ENCODE data around the gene FBN2. TPM values are rescaled to one million over a fixed set of nuclear protein-coding genes. Genes with fewer than 3 reads are reported as not detected.
"Not testable (repeated sequence)": the region's sequence is repeated elsewhere in the genome, so short reads cannot be mapped to it uniquely, and the experiment has no call there.

Gene FBN2
- total RNA-seq, 1 experiment from 2014 or later: not detected

GRCh38 chr5:128537221-128537999 lies 635 bp downstream of the FBN2 start:
- no peak for DNase-seq (ENCODE audit: low read depth)
- in situ Hi-C loops (cut with HindIII; ENCODE audit: low pct_unique_long_range_greater_than_20kb, low sequenced_read_pairs): no loop called here

- no peak for DNase-seq (ENCODE audit: low read depth)
- in situ Hi-C loops (cut with HindIII; ENCODE audit: low pct_unique_long_range_greater_than_20kb, low sequenced_read_pairs): no loop called here
These were observed 1.5 kb downstream of the FBN2 start for GRCh38 chr5:128536254-128537220.

- in situ Hi-C loops (cut with HindIII; ENCODE audit: low pct_unique_long_range_greater_than_20kb, low sequenced_read_pairs): no loop called here
- no peak for DNase-seq (ENCODE audit: low read depth)
These were observed 2.8 kb downstream of the FBN2 start for GRCh38 chr5:128535251-128535650.

DNA sequence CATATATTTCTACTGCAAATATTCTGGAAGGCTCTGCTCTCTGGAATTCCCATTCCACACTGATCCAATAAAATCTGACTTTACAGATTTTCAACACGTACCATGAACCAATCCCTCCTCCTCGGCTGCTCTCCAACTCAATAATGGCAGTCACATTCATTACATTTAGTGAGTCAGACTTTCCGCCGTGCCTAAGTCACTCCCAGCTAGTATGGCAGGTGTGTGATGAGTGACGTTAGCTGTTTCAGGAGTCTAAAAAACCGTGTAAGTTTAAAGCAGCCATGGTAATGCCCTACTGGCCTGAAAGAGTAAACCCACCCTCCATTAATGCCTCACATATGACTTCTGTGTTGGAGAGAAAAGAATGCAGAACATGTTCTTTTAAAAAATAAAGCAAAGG lies 3.3 kb downstream of the FBN2 start:
- in situ Hi-C loops (cut with HindIII; ENCODE audit: low pct_unique_long_range_greater_than_20kb, low sequenced_read_pairs): no loop called here
- DNase-seq (ENCODE audit: low read depth): no peak

DNA sequence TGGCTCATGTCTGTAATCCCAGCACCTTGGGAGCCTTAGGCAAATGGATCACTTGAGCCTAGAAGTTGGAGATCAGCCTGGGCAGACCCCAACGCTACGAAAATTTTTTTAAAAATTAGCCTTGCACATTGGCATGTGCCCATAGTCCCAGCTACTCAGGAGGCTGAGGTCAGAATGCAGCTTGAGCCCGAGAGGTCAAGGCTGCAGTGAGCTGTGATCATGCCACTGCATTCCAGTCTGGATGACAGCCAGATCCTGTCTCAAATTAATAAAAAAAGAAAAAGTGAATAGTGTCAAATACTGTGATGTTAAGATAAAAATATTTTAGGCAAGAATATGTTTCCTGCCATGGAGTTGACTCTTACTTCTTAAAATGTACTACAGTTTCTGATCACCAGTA lies 5.3 kb downstream of the FBN2 start:
- no peak for DNase-seq (ENCODE audit: low read depth)
- in situ Hi-C loops (cut with HindIII; ENCODE audit: low pct_unique_long_range_greater_than_20kb, low sequenced_read_pairs): no loop called here

DNA sequence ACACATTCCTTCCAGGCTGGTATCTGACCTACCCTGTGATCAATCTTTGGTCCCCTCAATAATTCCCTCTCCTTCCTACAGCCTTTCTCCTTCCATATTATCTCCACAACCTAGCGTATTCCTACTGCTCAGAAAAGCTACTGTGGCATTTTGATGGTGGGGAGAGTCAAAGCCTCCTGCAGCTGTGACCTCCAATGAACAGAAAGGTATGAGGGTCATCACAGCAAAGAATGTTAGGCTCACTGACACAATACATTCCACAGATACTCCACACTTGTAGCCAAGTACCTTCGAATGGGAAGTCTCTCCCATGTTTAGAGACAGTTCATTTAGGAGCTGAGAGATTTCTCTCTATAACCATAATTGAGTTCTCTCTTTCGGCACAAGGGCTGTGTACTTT lies 5.9 kb downstream of the FBN2 start:
- no peak for DNase-seq (ENCODE audit: low read depth)
- in situ Hi-C loops (cut with HindIII; ENCODE audit: low pct_unique_long_range_greater_than_20kb, low sequenced_read_pairs): no loop called here

DNA sequence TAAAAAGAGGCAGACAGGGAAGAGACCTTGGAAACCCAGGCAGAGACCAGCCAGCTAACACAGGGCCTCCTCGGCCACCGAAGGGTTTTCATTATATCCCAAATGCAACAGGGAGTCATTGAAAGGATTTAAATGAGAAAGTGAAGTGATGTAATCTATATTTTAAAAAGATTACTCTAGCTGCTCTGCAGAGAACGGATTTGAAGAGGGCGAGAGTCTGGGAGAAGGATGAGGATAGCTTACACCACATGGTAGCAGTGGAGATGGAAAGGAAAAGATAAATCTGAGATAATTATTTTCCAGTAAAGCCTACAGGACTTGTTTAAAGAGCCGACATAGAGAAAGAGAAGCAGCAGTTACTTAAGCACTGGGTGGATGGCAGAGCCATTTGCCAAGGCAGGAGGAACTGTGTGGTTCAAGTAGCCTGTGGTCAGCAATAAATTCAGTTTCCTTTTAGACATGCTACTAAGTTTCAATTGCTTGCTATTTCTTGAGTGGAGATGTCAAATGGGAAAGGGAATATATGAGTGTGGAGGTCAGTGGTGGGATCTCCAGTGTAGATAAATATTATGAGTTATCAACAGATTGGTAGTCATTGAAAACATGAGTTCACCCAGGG lies 9.3 kb downstream of the FBN2 start:
- no peak for DNase-seq (ENCODE audit: low read depth)
- in situ Hi-C loops (cut with HindIII; ENCODE audit: low pct_unique_long_range_greater_than_20kb, low sequenced_read_pairs): no loop called here

DNA sequence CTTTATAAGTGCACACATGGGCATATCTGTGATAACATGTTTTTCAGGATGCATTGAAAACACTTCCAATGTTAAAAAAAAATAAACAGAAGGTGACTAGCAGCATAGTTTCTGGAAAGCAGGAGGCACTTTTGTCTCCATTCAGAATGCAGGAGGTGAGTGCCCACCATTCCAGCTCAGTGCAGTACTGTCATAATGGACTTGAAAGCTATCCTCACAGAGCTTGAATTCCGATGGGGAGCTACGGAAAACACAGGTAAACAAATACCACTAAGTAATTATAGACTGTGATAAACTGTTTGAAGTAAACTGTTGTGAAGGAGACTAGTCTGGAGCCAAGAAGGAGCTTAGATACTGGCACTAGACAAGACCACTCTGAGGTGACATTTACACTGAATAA lies 9.9 kb downstream of the FBN2 start:
- no peak for DNase-seq (ENCODE audit: low read depth)
- in situ Hi-C loops (cut with HindIII; ENCODE audit: low pct_unique_long_range_greater_than_20kb, low sequenced_read_pairs): no loop called here

DNA sequence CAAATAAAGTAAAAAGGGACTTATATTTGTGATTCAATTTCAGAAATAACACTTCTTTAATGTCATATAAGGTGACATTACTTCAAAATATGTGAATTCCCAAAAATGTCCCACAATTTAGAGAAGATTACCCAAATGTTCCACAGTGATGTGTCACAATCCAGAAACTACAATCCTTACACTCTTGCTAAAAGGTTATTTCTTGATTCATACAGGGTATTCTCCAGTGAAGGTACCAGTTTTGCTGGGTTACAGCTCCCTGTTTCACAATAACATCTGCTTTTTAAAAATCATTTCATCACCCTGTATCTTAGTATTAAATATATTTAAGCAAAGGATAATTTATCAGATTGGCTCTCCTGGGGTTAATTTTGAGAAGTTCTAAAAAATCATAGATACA lies 11.0 kb downstream of the FBN2 start:
- in situ Hi-C loops (cut with HindIII; ENCODE audit: low pct_unique_long_range_greater_than_20kb, low sequenced_read_pairs): no loop called here
- no peak for DNase-seq (ENCODE audit: low read depth)

DNA sequence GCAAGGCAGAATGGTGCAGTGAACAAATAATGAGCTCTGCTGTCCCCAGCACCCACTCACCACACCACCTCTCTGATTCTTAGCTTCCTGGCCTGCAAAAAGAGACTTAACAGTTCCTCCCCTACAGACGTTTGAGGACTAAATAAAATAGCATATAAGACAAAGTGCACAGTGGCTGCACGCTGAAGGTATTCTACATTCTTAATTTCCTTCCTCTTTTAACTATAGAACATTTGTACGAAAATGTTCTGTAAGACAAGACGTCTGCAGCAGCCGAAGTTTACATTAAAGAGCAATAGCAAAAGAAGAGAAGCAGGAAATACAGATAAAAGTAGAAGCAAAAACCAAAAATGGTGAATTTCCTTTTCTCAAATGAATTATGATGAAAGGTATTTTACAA lies 15.7 kb downstream of the FBN2 start:
- in situ Hi-C loops (cut with HindIII; ENCODE audit: low pct_unique_long_range_greater_than_20kb, low sequenced_read_pairs): no loop called here
- DNase-seq (ENCODE audit: low read depth): no peak

DNA sequence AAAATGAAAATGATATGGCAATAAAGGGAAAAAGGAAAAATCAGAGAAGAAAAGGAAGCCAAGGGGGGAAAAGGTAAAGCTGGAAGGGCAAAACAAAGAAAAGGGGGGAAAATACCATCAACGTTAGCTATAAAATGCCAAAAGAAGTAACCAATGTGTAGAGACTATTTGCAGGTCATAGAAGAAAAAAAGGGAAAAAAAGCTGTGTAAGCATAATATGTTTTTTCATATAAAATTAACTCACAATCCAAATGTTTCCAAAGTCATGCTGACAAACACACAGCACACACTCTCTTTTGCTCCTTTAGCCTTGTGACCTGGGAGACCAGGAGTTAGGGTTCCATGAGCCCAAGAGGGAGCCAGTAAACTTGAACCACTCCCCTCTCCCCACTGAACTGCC lies 18.2 kb downstream of the FBN2 start:
- in situ Hi-C loops (cut with HindIII; ENCODE audit: low pct_unique_long_range_greater_than_20kb, low sequenced_read_pairs): no loop called here

DNA sequence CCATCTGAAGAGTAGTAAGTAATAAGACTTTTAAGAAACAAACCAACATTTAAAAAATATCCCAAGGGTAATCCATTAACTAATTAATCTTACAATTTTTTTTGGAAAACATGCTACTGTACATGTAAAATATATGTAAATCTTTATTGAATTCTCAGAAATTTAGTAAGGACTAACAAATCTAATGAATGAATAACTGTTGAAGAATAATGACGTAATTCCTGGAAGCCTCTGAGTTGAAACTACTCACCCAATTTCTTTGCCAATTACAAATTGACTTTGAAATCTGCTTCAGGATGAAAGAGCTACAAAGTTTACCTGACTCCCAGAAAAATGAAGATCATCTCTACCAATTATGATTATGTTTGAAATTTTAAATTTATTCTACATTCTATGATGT lies 21.1 kb downstream of the FBN2 start:
- in situ Hi-C loops (cut with HindIII; ENCODE audit: low pct_unique_long_range_greater_than_20kb, low sequenced_read_pairs): no loop called here
- no peak for DNase-seq (ENCODE audit: low read depth)

More for the DNA sequence above, 18.2 kb downstream of the FBN2 start:
- no peak for DNase-seq (ENCODE audit: low read depth)

DNA sequence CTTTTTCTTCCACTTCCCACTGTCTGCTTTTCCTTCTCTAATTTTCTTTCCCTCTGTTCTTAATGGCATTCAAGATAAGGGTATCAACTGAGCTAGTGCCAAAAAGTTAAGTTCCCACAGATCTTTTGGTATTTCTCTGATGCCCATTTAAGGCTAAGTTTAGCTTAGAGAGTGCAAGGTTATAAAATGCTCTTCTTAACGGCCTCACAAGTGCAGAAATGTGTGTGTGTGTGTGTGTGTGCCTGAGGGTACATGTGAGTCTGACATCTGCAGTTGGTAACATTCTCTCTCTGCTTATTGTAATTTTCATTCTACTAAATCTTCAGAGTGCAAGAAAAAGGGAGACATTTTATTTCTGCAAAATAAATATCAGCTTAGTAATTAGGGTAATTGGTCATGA lies 24.2 kb downstream of the FBN2 start:
- in situ Hi-C loops (cut with HindIII; ENCODE audit: low pct_unique_long_range_greater_than_20kb, low sequenced_read_pairs): no loop called here
- DNase-seq (ENCODE audit: low read depth): no peak

- DNase-seq (ENCODE audit: low read depth): no peak
- in situ Hi-C loops (cut with HindIII; ENCODE audit: low pct_unique_long_range_greater_than_20kb, low sequenced_read_pairs): no loop called here
These were observed 25.2 kb downstream of the FBN2 start for GRCh38 chr5:128512894-128513293.

DNA sequence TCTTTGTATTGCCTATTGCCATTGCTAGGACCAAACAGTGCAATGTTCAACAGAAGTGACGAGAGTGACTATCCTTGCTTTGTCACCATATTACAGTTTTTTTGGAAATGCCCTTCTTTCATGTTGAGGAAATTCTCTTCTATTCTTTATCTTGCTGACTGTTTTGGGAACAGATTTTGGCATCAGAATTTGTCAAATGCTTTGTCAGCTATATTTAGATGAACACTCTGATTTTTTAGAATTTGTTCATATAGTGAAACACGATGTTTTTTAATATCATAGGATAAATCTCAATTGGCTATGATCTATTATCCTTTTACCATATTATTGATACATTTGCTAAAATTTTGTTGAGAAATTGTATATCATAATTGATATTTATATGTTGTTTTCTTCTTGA lies 31.4 kb downstream of the FBN2 start:
- DNase-seq (ENCODE audit: low read depth): no peak
- in situ Hi-C loops (cut with HindIII; ENCODE audit: low pct_unique_long_range_greater_than_20kb, low sequenced_read_pairs): no loop called here

GRCh38 chr5:128503727-128504126 lies 34.3 kb downstream of the FBN2 start:
- DNase-seq (ENCODE audit: low read depth); in situ Hi-C loops (cut with HindIII; ENCODE audit: low pct_unique_long_range_greater_than_20kb, low sequenced_read_pairs): not testable (repeated sequence)

DNA sequence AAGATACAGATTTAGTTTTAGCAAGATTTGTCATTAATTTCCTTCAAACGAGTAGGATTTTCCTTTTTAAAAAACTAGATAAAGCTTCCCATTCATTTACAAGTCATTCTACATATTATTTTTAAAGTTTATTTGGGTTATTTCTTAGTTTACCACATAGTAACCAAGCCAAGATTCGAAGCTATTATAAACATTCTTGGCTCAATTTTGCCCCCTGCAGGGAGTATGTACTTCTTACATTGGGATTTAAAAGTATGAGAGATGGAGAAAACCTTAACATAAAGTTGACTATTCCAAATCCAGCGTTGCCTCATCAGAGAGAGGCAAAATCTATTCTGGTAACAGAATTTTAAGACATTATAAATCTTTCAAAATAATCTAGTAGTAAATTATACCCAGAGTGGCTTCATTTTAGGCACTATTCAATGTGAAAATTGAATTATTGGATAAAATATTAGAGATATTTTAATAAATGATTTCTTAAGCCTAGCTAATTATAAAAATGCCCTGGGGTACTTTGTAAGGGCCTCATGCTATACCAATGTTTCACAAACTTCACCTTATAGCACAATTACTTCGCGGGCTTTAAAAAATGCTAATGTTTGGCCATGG lies 39.1 kb downstream of the FBN2 start:
- peak; percentile 7 for DNase-seq (ENCODE audit: low read depth)
- in situ Hi-C loops (cut with HindIII; ENCODE audit: low pct_unique_long_range_greater_than_20kb, low sequenced_read_pairs): no loop called here

GRCh38 chr5:128494516-128494915 lies 43.5 kb downstream of the FBN2 start:
- in situ Hi-C loops (cut with HindIII; ENCODE audit: low pct_unique_long_range_greater_than_20kb, low sequenced_read_pairs): no loop called here
- DNase-seq (ENCODE audit: low read depth): no peak

Measured in Caki2 (cell line).